Measurements from ENCODE around the gene SFXN4.
"Not testable (repeated sequence)": the region's sequence is repeated elsewhere in the genome, so short reads cannot be mapped to it uniquely, and the experiment has no call there.

Gene SFXN4

GRCh38 chr10:119190954-119191785, 25.7 kb upstream of the SFXN4 start:
- H3K27me3 ChIP-seq (ENCODE audit: control insufficient read depth in 1 of 2, insufficient read depth in 2 of 2, low read length in 2 of 2) = no peaks in the 10 kb centered on the region
- H3K4me3 ChIP-seq (ENCODE audit: low read depth in 1 of 2, low read length in 2 of 2) = no peak overlapping the region
- no peaks in the 10 kb centered on the region for H3K9me3 ChIP-seq (ENCODE audit: control insufficient read depth in 1 of 2, low read length in 2 of 2)
- no peak overlapping the region for H3K9ac ChIP-seq (ENCODE audit: low read depth in 1 of 2, low read length in 2 of 2)
- no peaks in the 10 kb centered on the region for H3K36me3 ChIP-seq (ENCODE audit: control insufficient read depth in 1 of 2, insufficient read depth in 2 of 2, low read length in 2 of 2)
- no peak overlapping the region for H3K27ac ChIP-seq (ENCODE audit: low read depth, low read length)
- no peaks in the 10 kb centered on the region for H3K4me1 ChIP-seq (ENCODE audit: control insufficient read depth in 1 of 2, insufficient read depth in 2 of 2, low read length in 2 of 2)

GRCh38 chr10:119190353-119190752, 24.8 kb upstream of the SFXN4 start:
- H3K9ac ChIP-seq (ENCODE audit: low read depth in 1 of 2, low read length in 2 of 2) = no peak overlapping the region
- no peaks in the 10 kb centered on the region for H3K27me3 ChIP-seq (ENCODE audit: control insufficient read depth in 1 of 2, insufficient read depth in 2 of 2, low read length in 2 of 2)
- H3K27ac ChIP-seq (ENCODE audit: low read depth, low read length) = no peak overlapping the region
- no peaks in the 10 kb centered on the region for H3K9me3 ChIP-seq (ENCODE audit: control insufficient read depth in 1 of 2, low read length in 2 of 2)
- H3K4me1 ChIP-seq (ENCODE audit: control insufficient read depth in 1 of 2, insufficient read depth in 2 of 2, low read length in 2 of 2) = no peaks in the 10 kb centered on the region
- H3K36me3 ChIP-seq (ENCODE audit: control insufficient read depth in 1 of 2, insufficient read depth in 2 of 2, low read length in 2 of 2) = no peaks in the 10 kb centered on the region
- H3K4me3 ChIP-seq (ENCODE audit: low read depth in 1 of 2, low read length in 2 of 2) = no peak overlapping the region

- Histone ChIP-seq H3K36me3 (ENCODE audit: control insufficient read depth in 1 of 2, insufficient read depth in 2 of 2, low read length in 2 of 2) (no peaks in the 10 kb centered on the region), H3K9me3 (ENCODE audit: control insufficient read depth in 1 of 2, low read length in 2 of 2) (no peaks in the 10 kb centered on the region), H3K9ac (ENCODE audit: low read depth in 1 of 2, low read length in 2 of 2) (no peak overlapping the region), H3K27me3 (ENCODE audit: control insufficient read depth in 1 of 2, insufficient read depth in 2 of 2, low read length in 2 of 2) (no peaks in the 10 kb centered on the region), H3K4me3 (ENCODE audit: low read depth in 1 of 2, low read length in 2 of 2) (no peak overlapping the region), H3K27ac (ENCODE audit: low read depth, low read length) (no peak overlapping the region), H3K4me1 (ENCODE audit: control insufficient read depth in 1 of 2, insufficient read depth in 2 of 2, low read length in 2 of 2) (no peaks in the 10 kb centered on the region)
Observed at GRCh38 chr10:119189811-119190282, 24.3 kb upstream of the SFXN4 start.

- H3K9me3 ChIP-seq (ENCODE audit: control insufficient read depth in 1 of 2, low read length in 2 of 2) = no peaks in the 10 kb centered on the region
- H3K36me3 ChIP-seq (ENCODE audit: control insufficient read depth in 1 of 2, insufficient read depth in 2 of 2, low read length in 2 of 2) = no peaks in the 10 kb centered on the region
- H3K4me3 ChIP-seq (ENCODE audit: low read depth in 1 of 2, low read length in 2 of 2) = no peak overlapping the region
- H3K27ac ChIP-seq (ENCODE audit: low read depth, low read length) = no peak overlapping the region
- no peak overlapping the region for H3K9ac ChIP-seq (ENCODE audit: low read depth in 1 of 2, low read length in 2 of 2)
- H3K27me3 ChIP-seq (ENCODE audit: control insufficient read depth in 1 of 2, insufficient read depth in 2 of 2, low read length in 2 of 2) = no peaks in the 10 kb centered on the region
- peaks cover 3 to 4% of the 10 kb centered on the region in 2 donors for H3K4me1 ChIP-seq (ENCODE audit: control insufficient read depth in 1 of 2, insufficient read depth in 2 of 2, low read length in 2 of 2)
Observed at GRCh38 chr10:119183664-119184412, 18.3 kb upstream of the SFXN4 start.

GRCh38 chr10:119180850-119181400, 15.4 kb upstream of the SFXN4 start:
- not testable (repeated sequence) for H3K4me3 ChIP-seq (ENCODE audit: low read depth in 1 of 2, low read length in 2 of 2); H3K27ac ChIP-seq (ENCODE audit: low read depth, low read length); H3K9me3 ChIP-seq (ENCODE audit: control insufficient read depth in 1 of 2, low read length in 2 of 2); H3K36me3 ChIP-seq (ENCODE audit: control insufficient read depth in 1 of 2, insufficient read depth in 2 of 2, low read length in 2 of 2); H3K27me3 ChIP-seq (ENCODE audit: control insufficient read depth in 1 of 2, insufficient read depth in 2 of 2, low read length in 2 of 2); H3K4me1 ChIP-seq (ENCODE audit: control insufficient read depth in 1 of 2, insufficient read depth in 2 of 2, low read length in 2 of 2); H3K9ac ChIP-seq (ENCODE audit: low read depth in 1 of 2, low read length in 2 of 2)

GRCh38 chr10:119178372-119179119, 13.0 kb upstream of the SFXN4 start, which contains the start of gene PRDX3:
Gene PRDX3, minus strand, starts transcription at chr10:119178812. Its CDS starts 22 bp downstream, at chr10:119178790.
- Histone ChIP-seq H3K27me3 (ENCODE audit: control insufficient read depth in 1 of 2, insufficient read depth in 2 of 2, low read length in 2 of 2) (no peaks in the 10 kb centered on the region), H3K4me1 (ENCODE audit: control insufficient read depth in 1 of 2, insufficient read depth in 2 of 2, low read length in 2 of 2) (peaks cover 4 to 5% of the 10 kb centered on the region in 2 donors), H3K9ac (ENCODE audit: low read depth in 1 of 2, low read length in 2 of 2) (peak within 1 kb of the TSS; percentile 44 to 87), H3K36me3 (ENCODE audit: control insufficient read depth in 1 of 2, insufficient read depth in 2 of 2, low read length in 2 of 2) (peaks cover 0 to 12% of the 10 kb centered on the region in 2 donors), H3K4me3 (ENCODE audit: low read depth in 1 of 2, low read length in 2 of 2) (peak within 1 kb of the TSS; percentile 88 to 95), H3K9me3 (ENCODE audit: control insufficient read depth in 1 of 2, low read length in 2 of 2) (no peaks in the 10 kb centered on the region), H3K27ac (ENCODE audit: low read depth, low read length) (peak within 1 kb of the TSS; percentile 71)

GRCh38 chr10:119177708-119178371, 12.3 kb upstream of the SFXN4 start:
- H3K27ac ChIP-seq (ENCODE audit: low read depth, low read length) = no peak overlapping the region
- H3K4me1 ChIP-seq (ENCODE audit: control insufficient read depth in 1 of 2, insufficient read depth in 2 of 2, low read length in 2 of 2) = peaks cover 4 to 5% of the 10 kb centered on the region in 2 donors
- H3K36me3 ChIP-seq (ENCODE audit: control insufficient read depth in 1 of 2, insufficient read depth in 2 of 2, low read length in 2 of 2) = peaks cover 0 to 13% of the 10 kb centered on the region in 2 donors
- H3K9ac ChIP-seq (ENCODE audit: low read depth in 1 of 2, low read length in 2 of 2) = peak overlapping the region; percentile 44 to 87
- H3K27me3 ChIP-seq (ENCODE audit: control insufficient read depth in 1 of 2, insufficient read depth in 2 of 2, low read length in 2 of 2) = no peaks in the 10 kb centered on the region
- H3K9me3 ChIP-seq (ENCODE audit: control insufficient read depth in 1 of 2, low read length in 2 of 2) = no peaks in the 10 kb centered on the region
- peak overlapping the region; percentile 88 to 95 for H3K4me3 ChIP-seq (ENCODE audit: low read depth in 1 of 2, low read length in 2 of 2)

GRCh38 chr10:119176166-119176565, 10.7 kb upstream of the SFXN4 start:
- H3K27me3 ChIP-seq (ENCODE audit: control insufficient read depth in 1 of 2, insufficient read depth in 2 of 2, low read length in 2 of 2) = no peaks in the 10 kb centered on the region
- H3K4me3 ChIP-seq (ENCODE audit: low read depth in 1 of 2, low read length in 2 of 2) = no peak overlapping the region
- H3K9me3 ChIP-seq (ENCODE audit: control insufficient read depth in 1 of 2, low read length in 2 of 2) = no peaks in the 10 kb centered on the region
- H3K4me1 ChIP-seq (ENCODE audit: control insufficient read depth in 1 of 2, insufficient read depth in 2 of 2, low read length in 2 of 2) = peaks cover 4 to 5% of the 10 kb centered on the region in 2 donors
- H3K27ac ChIP-seq (ENCODE audit: low read depth, low read length) = no peak overlapping the region
- H3K36me3 ChIP-seq (ENCODE audit: control insufficient read depth in 1 of 2, insufficient read depth in 2 of 2, low read length in 2 of 2) = peaks cover 4 to 29% of the 10 kb centered on the region in 2 donors
- H3K9ac ChIP-seq (ENCODE audit: low read depth in 1 of 2, low read length in 2 of 2) = no peak overlapping the region

- no peaks in the 10 kb centered on the region for H3K9me3 ChIP-seq (ENCODE audit: control insufficient read depth in 1 of 2, low read length in 2 of 2)
- peaks cover 4 to 46% of the 10 kb centered on the region in 2 donors for H3K36me3 ChIP-seq (ENCODE audit: control insufficient read depth in 1 of 2, insufficient read depth in 2 of 2, low read length in 2 of 2)
- peaks cover 3 to 5% of the 10 kb centered on the region in 2 donors for H3K4me1 ChIP-seq (ENCODE audit: control insufficient read depth in 1 of 2, insufficient read depth in 2 of 2, low read length in 2 of 2)
- H3K9ac ChIP-seq (ENCODE audit: low read depth in 1 of 2, low read length in 2 of 2) = no peak overlapping the region
- H3K4me3 ChIP-seq (ENCODE audit: low read depth in 1 of 2, low read length in 2 of 2) = no peak overlapping the region
- H3K27ac ChIP-seq (ENCODE audit: low read depth, low read length) = no peak overlapping the region
- H3K27me3 ChIP-seq (ENCODE audit: control insufficient read depth in 1 of 2, insufficient read depth in 2 of 2, low read length in 2 of 2) = no peaks in the 10 kb centered on the region
Observed at GRCh38 chr10:119174109-119174508, 8.6 kb upstream of the SFXN4 start.
